ENCODE data around the gene BICRA. TPM values are rescaled to one million over a fixed set of nuclear protein-coding genes. Genes with fewer than 3 reads are reported as not detected.

Gene BICRA
- total and polyA plus RNA-seq, 2 donors from 2014 or later, result 3.2 to 14.7 TPM

DNA sequence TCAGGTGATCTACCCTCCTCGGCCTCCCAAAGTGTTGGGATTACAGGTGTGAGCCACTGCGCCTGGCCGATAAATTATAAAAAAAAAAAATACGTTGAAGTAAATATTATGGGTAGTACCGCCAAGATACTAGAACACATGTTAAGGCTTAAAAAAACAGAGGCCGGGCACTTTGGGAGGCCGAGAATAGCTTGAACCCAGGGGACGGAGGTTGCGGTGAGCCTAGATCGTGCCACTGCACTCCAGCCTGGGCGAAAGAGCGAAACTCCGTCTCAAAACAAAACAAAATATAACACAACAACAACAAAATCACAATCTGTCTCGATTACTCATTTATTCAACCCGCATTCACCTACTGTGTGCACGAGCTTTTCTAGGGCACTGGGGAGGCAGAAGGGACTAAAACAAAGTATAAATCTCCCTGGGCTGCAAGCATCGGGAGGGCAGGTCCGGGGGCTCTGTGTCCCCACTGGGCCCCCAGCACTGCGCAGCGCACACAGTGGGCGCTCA lies 1.3 kb upstream of the BICRA start:
- Histone ChIP-seq H3K27ac (ENCODE audit: low read depth in 2 of 2, low read length in 2 of 2) (peak overlapping the region; percentile 94 to 97), H3K4me3 (ENCODE audit: low read length in 3 of 3) (peak overlapping the region; percentile 65 to 82 (median 73)), H3K9me3 (ENCODE audit: control insufficient read depth in 2 of 3, insufficient read depth in 1 of 3, low read length in 3 of 3) (no peaks in the 10 kb centered on the region), H3K36me3 (ENCODE audit: control insufficient read depth in 2 of 3, insufficient read depth in 3 of 3, low read length in 3 of 3) (no peaks in the 10 kb centered on the region), H3K4me1 (ENCODE audit: control insufficient read depth in 2 of 3, insufficient read depth in 2 of 3, low read depth in 1 of 3, low read length in 3 of 3) (peaks cover 0 to 7% (median under 1%) of the 10 kb centered on the region in 3 donors), H3K9ac (ENCODE audit: low read length in 3 of 3) (peak overlapping the region; percentile 26 to 93 (median 90)), H3K27me3 (ENCODE audit: control insufficient read depth, insufficient read depth, low read length) (no peaks in the 10 kb centered on the region)
- DNase-seq (no peak), FAIRE-seq (no peak)
- intact Hi-C loops (cut with DNase I), result no loop called here
- TF ChIP-seq, protein P1, sequence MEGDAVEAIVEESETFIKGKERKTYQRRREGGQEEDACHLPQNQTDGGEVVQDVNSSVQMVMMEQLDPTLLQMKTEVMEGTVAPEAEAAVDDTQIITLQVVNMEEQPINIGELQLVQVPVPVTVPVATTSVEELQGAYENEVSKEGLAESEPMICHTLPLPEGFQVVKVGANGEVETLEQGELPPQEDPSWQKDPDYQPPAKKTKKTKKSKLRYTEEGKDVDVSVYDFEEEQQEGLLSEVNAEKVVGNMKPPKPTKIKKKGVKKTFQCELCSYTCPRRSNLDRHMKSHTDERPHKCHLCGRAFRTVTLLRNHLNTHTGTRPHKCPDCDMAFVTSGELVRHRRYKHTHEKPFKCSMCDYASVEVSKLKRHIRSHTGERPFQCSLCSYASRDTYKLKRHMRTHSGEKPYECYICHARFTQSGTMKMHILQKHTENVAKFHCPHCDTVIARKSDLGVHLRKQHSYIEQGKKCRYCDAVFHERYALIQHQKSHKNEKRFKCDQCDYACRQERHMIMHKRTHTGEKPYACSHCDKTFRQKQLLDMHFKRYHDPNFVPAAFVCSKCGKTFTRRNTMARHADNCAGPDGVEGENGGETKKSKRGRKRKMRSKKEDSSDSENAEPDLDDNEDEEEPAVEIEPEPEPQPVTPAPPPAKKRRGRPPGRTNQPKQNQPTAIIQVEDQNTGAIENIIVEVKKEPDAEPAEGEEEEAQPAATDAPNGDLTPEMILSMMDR (IDR thresholded peaks at IDR 0.05; ENCODE audit: borderline replicate concordance, extremely low read depth, insufficient read depth), result no peak

DNA sequence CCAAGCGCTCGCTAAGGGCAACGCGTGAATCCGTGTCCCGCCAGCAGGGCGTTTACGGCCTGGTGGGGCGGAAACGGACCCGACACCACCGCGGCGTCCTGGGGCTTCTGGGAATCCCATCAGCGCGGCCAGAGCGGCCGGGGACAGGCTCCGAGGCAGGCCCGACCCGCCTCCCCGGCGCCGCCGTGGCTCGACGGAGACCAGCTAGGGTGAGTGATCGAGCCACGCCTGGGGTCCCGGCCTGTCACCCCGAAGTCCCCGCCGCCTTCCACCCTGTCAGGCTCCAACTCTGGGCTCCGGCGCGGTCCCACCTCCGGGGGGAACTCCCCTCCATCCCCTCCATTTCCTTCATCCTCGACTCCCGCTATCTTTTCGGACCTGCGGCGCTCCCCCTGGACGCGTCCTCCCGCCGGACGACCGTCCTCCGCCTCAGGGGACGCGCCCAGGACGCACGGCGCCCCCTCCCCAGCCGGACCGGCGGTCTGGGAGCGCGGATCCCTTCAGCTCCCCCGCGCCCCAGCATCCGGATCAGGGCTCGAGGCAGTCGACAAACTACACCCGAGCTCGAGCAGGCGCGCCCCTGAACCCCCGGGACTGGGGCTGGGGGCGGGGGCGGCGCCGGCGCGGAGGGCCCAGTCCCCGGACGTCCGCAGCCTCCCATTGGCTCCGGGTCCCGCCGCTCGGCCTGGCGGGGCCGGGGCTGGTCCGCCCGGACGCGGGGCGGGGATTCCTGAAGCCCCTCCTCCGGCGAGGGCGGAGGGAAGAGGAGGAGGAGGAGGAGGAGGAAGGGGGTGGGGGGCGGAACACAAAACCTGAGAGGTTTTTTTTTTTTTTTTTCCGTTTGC lies 638 bp upstream of the BICRA start:
- no peak for FAIRE-seq
- Histone ChIP-seq H3K27ac (ENCODE audit: low read depth in 2 of 2, low read length in 2 of 2) (peak overlapping the region; percentile 94 to 97), H3K9ac (ENCODE audit: low read length in 3 of 3) (peak overlapping the region; percentile 26 to 93 (median 90)), H3K4me1 (ENCODE audit: control insufficient read depth in 2 of 3, insufficient read depth in 2 of 3, low read depth in 1 of 3, low read length in 3 of 3) (peaks cover 0 to 9% (median 5%) of the 10 kb centered on the region in 3 donors), H3K27me3 (ENCODE audit: control insufficient read depth, insufficient read depth, low read length) (no peaks in the 10 kb centered on the region), H3K4me3 (ENCODE audit: low read length in 3 of 3) (peak overlapping the region; percentile 65 to 82 (median 73)), H3K9me3 (ENCODE audit: control insufficient read depth in 2 of 3, insufficient read depth in 1 of 3, low read length in 3 of 3) (no peaks in the 10 kb centered on the region), H3K36me3 (ENCODE audit: control insufficient read depth in 2 of 3, insufficient read depth in 3 of 3, low read length in 3 of 3) (no peaks in the 10 kb centered on the region)
- intact Hi-C loops (cut with DNase I), result no loop called here
- TF ChIP-seq, protein P1 (IDR thresholded peaks at IDR 0.05; ENCODE audit: borderline replicate concordance, extremely low read depth, insufficient read depth), result peak; percentile 16
- DNase-seq, result peak; percentile 96 to 98 (median 97)

DNA sequence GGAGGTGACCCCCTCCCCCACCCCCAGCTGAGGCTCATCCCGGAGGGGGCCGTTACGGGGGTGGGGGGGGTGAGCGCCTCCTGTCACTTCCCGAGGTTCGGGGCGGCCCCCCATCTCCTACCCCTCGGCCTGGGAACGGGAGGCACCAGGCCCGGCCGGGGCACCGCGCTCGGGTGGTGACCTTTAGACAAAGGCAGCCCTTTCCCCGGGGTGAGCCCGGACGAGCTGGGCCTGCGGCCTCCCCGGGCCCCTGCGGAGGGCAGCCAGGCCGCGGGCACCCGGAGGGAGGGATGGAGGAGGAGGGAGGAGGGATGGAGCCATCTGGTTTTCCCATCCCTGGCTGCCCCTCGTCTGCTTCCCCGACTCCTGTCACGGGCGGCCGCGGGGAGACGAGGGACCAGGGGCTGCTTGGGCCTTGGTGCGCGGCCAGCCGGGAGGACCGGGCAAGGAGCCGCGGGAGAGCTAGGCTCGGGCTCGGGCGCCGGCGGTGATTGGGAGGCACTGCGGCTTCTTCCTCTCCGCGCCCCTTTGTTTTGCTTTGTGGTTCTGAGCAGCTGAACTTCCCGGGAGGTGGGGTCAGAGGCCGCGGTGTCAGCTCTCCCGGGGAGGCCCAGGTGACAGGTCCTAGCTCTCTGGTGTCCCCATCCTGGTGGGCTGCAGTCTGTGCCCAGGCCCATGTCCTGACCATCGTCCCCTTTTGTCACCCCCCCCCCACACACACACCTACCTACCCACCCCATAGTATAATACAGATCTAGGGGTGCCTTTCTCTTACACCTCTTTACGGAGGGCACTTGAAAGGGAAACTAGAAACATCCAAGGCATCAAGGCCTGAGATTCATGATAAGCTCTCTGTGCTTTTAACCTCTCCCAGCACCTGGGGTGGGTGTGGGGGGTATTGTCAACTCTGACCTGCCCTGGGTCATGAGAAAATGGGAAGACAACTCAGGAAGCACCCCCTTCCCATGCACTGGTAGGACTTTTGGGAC lies 1.3 kb downstream of the BICRA start:
- Histone ChIP-seq H3K4me1 (ENCODE audit: control insufficient read depth in 2 of 3, insufficient read depth in 2 of 3, low read depth in 1 of 3, low read length in 3 of 3) (peaks cover 0 to 9% (median 6%) of the 10 kb centered on the region in 3 donors), H3K4me3 (ENCODE audit: low read length in 3 of 3) (peak overlapping the region; percentile 20 to 64 (median 26)), H3K9ac (ENCODE audit: low read length in 3 of 3) (peak overlapping the region in 2 of 3 donors; percentile 37 to 58), H3K9me3 (ENCODE audit: control insufficient read depth in 2 of 3, insufficient read depth in 1 of 3, low read length in 3 of 3) (no peaks in the 10 kb centered on the region), H3K27me3 (ENCODE audit: control insufficient read depth, insufficient read depth, low read length) (no peaks in the 10 kb centered on the region), H3K36me3 (ENCODE audit: control insufficient read depth in 2 of 3, insufficient read depth in 3 of 3, low read length in 3 of 3) (no peaks in the 10 kb centered on the region), H3K27ac (ENCODE audit: low read depth in 2 of 2, low read length in 2 of 2) (peak overlapping the region in 1 of 2 donors; percentile 86)
- intact Hi-C loops (cut with DNase I), result no loop called here
- TF ChIP-seq, protein P1 (IDR thresholded peaks at IDR 0.05; ENCODE audit: borderline replicate concordance, extremely low read depth, insufficient read depth), result no peak
- DNase-seq, result peak in 4 of 5 donors; percentile 30 to 88 (median 56)
- FAIRE-seq, result no peak
